IMR-90 (cell line): ENCODE measurements around the gene DHCR24. TPM values are rescaled to one million over a fixed set of nuclear protein-coding genes. Genes with fewer than 3 reads are reported as not detected.

ENCODE experiments used
- ATAC-seq: fragments of 200-7000 bp; cut with Tn5 transposase; 2 replicates; pipeline ENCODE4 v1.9.1; 2020; ENCODE audit warnings: low read depth, mild to moderate bottlenecking, moderate library complexity
- BruUV-seq: library from RNA; stranded (reverse); fragments of 400-500 nt; replicated peaks from 2 replicates; lab custom pipeline; 2021; lab: Mats Ljungman, UMichigan
- CTCF ChIA-PET: fragments of 300-600 bp; formaldehyde crosslinking; extraction: SDS; loops from one replicate; lab custom pipeline; 2021; ENCODE audit warnings: antibody characterized with exemption; lab: Yijun Ruan, JAX
- POLR2A ChIA-PET: fragments of 300-600 bp; sonication (Branson Sonifier 250); formaldehyde crosslinking; loops from one replicate; lab custom pipeline; 2022; ENCODE audit warnings: antibody characterized with exemption; ENCODE audit not compliant: unreplicated experiment; lab: Charles Lee
- DNase-seq: peaks from one replicate; pipeline ENCODE4 v3.0.0; 2013
- H2AFZ ChIP-seq: replicated peaks from 2 replicates; pipeline ENCODE3; 2013; ENCODE audit warnings: low read length, mild to moderate bottlenecking; ENCODE audit not compliant: poor library complexity
- H2AK5ac ChIP-seq: 2 replicates; pipeline ENCODE4 v1.6.1; 2013; ENCODE audit warnings: low read depth, low read length, inconsistent platforms
- H2AK9ac ChIP-seq: replicated peaks from 2 replicates; pipeline ENCODE3; 2013; ENCODE audit warnings: mild to moderate bottlenecking, low read depth, low read length, moderate library complexity; ENCODE audit not compliant: poor library complexity
- H2BK120ac ChIP-seq: 2 replicates; pipeline ENCODE4 v1.6.1; 2013; ENCODE audit warnings: low read depth, low read length, inconsistent platforms
- H2BK15ac ChIP-seq: 3 replicates; pipeline ENCODE4 v1.6.1; 2013; ENCODE audit warnings: low read depth, low read length, inconsistent platforms
- H2BK20ac ChIP-seq: 2 replicates; pipeline ENCODE4 v1.6.1; 2013; ENCODE audit warnings: low read depth, mild to moderate bottlenecking, inconsistent platforms, low read length, moderate library complexity
- H2BK5ac ChIP-seq: 2 replicates; pipeline ENCODE4 v1.6.1; 2013; ENCODE audit warnings: mild to moderate bottlenecking, low read depth, low read length, inconsistent platforms; ENCODE audit not compliant: poor library complexity, severe bottlenecking
- H3K14ac ChIP-seq: replicated peaks from 2 replicates; pipeline ENCODE4 v1.6.1; 2013; ENCODE audit warnings: low read depth, low read length, inconsistent platforms
- H3K18ac ChIP-seq: 2 replicates; pipeline ENCODE4 v1.6.1; 2013; ENCODE audit warnings: low read depth, low read length, control low read depth
- H3K23ac ChIP-seq: 2 replicates; pipeline ENCODE4 v1.6.1; 2013; ENCODE audit warnings: low read depth, low read length, inconsistent platforms
- H3K27ac ChIP-seq: 2 replicates; pipeline ENCODE4 v1.5.1; 2013; ENCODE audit warnings: mild to moderate bottlenecking, control low read depth, low read length; ENCODE audit not compliant: insufficient read depth
- H3K27me3 ChIP-seq: 2 replicates; pipeline ENCODE4 v1.6.1; 2013; ENCODE audit warnings: low read length; ENCODE audit not compliant: control insufficient read depth, insufficient read depth
- H3K36me3 ChIP-seq: 2 replicates; pipeline ENCODE4 v1.6.1; 2013; ENCODE audit warnings: low read length, mixed read lengths; ENCODE audit not compliant: control insufficient read depth, insufficient read depth
- H3K4ac ChIP-seq: 2 replicates; pipeline ENCODE4 v1.6.1; 2013; ENCODE audit warnings: low read depth, low read length, inconsistent platforms
- H3K4me1 ChIP-seq: 2 replicates; pipeline ENCODE4 v1.6.1; 2013; ENCODE audit warnings: low read length, mixed read lengths; ENCODE audit not compliant: control insufficient read depth, insufficient read depth
- H3K4me2 ChIP-seq: 2 replicates; pipeline ENCODE4 v1.6.1; 2013; ENCODE audit warnings: low read depth, mild to moderate bottlenecking, control low read depth, low read length, moderate library complexity
- H3K4me3 ChIP-seq: 2 replicates; pipeline ENCODE4 v1.5.1; 2013; ENCODE audit warnings: low read depth, mild to moderate bottlenecking, control low read depth, low read length, moderate library complexity; ENCODE audit not compliant: insufficient read depth
- H3K56ac ChIP-seq: 2 replicates; pipeline ENCODE4 v1.6.1; 2013; ENCODE audit warnings: low read length, inconsistent platforms; ENCODE audit not compliant: insufficient read depth; ENCODE audit errors: extremely low read depth
- H3K79me1 ChIP-seq, 2 experiments: 2 replicates each; pipeline ENCODE4 v1.6.1; 2013; ENCODE audit warnings: low read length in 2 of 2, inconsistent platforms in 1 of 2, low read depth in 1 of 2
- H3K9ac ChIP-seq: 2 replicates; pipeline ENCODE4 v1.6.1; 2013; ENCODE audit warnings: low read depth, low read length, control low read depth
- H3K9me1 ChIP-seq: 2 replicates; pipeline ENCODE4 v1.6.1; 2013; ENCODE audit warnings: low read length, inconsistent platforms; ENCODE audit not compliant: insufficient read depth
- H3K9me3 ChIP-seq: 2 replicates; pipeline ENCODE4 v1.6.1; 2013; ENCODE audit warnings: low read length; ENCODE audit not compliant: control insufficient read depth, insufficient read depth
- H4K20me1 ChIP-seq: 2 replicates; pipeline ENCODE4 v1.6.1; 2013; ENCODE audit warnings: low read length, inconsistent platforms; ENCODE audit not compliant: insufficient read depth
- H4K5ac ChIP-seq: 2 replicates; pipeline ENCODE4 v1.6.1; 2013; ENCODE audit warnings: mild to moderate bottlenecking, low read depth, low read length, control low read depth
- H4K8ac ChIP-seq, 2 experiments: 2 replicates each; pipeline ENCODE4 v1.6.1; 2013; ENCODE audit warnings: low read depth in 2 of 2, low read length in 2 of 2, control low read depth in 1 of 2, inconsistent platforms in 1 of 2
- H4K91ac ChIP-seq: 2 replicates; pipeline ENCODE4 v1.6.1; 2013; ENCODE audit warnings: low read depth, low read length, inconsistent platforms; ENCODE audit not compliant: insufficient read depth
- CTCF ChIP-seq: conservative IDR thresholded peaks from 2 replicates; pipeline ENCODE4 v1.5.1; 2012; ENCODE audit warnings: mild to moderate bottlenecking, low read depth, low read length, improper control_type of control experiment
- NFE2L2 ChIP-seq: fragments of 150-350 bp; IDR thresholded peaks from 2 replicates; pipeline ENCODE4 v1.6.1; 2016; ENCODE audit warnings: low read depth, mild to moderate bottlenecking, low read length
- POLR2A ChIP-seq: IDR thresholded peaks from 2 replicates; pipeline ENCODE4 v1.6.1; 2012; ENCODE audit warnings: mild to moderate bottlenecking, low read depth, low read length
- WGBS, 2 experiments: methylation state at CpG; one replicate each; pipeline versions ENCODE4 v1.1.5 to v1.1.7; 2013; ENCODE audit warnings: missing lambda C conversion rate in 2 of 2; ENCODE audit not compliant: insufficient read length in 1 of 2; ENCODE audit errors: extremely low coverage in 2 of 2; 5-methylcytosine and 5-hydroxymethylcytosine counted together
- dilution Hi-C: fragments of 300-500 bp; cut with HindIII; formaldehyde crosslinking; loops from one replicate; pipeline ENCODE4 v1.14.3; 2018; ENCODE audit warnings: low sequenced_read_pairs; ENCODE audit not compliant: unreplicated experiment
- in situ Hi-C: fragments of 300-500 bp; cut with MboI; formaldehyde crosslinking; loops from 3 replicates; pipeline ENCODE4 v1.14.3; 2019; ENCODE audit warnings: low sequenced_read_pairs, inconsistent platforms, mixed read lengths
- intact Hi-C: fragments of 100-400 bp; cut with micrococcal nuclease; formaldehyde crosslinking; loops from 2 replicates; pipeline ENCODE4 v1.10.0; 2022
- polyA plus RNA-seq, 3 experiments: library from polyadenylated mRNA; depleted of rRNA; stranded (reverse); fragments of >200 nt; gene quantifications; 2 replicates each; pipeline ENCODE4 v1.2.3, GENCODE V29; 2012; ENCODE audit warnings: low replicate concordance in 1 of 3
- total RNA-seq: library from RNA; depleted of rRNA; stranded (reverse); fragments of >200 nt; gene quantifications from 2 replicates; pipeline ENCODE4 v1.2.3, GENCODE V29; 2012

DHCR24 gene
- total and polyA plus RNA-seq, 2 of the 4 experiments (the other 2 are of a cell fraction), result 130 to 194 TPM

GRCh38 chr1:54865238-54866073 is 21.5 kb downstream of the DHCR24 start:
- Histone ChIP-seq H2BK20ac (no peak overlapping the region), H3K79me1 (0 out of 4 replicates have a peak, but pooled peaks cover 0 to 3% of the 10 kb centered on the region in 2 experiments), H3K9me3 (no peaks in the 10 kb centered on the region), H4K91ac (no peak overlapping the region), H4K8ac (no peak overlapping the region), H3K36me3 (peaks cover 5% of the 10 kb centered on the region; the same call in 1 of the 2 replicates), H2BK5ac (no peak overlapping the region), H3K4me3 (no peak overlapping the region), H3K23ac (no peak overlapping the region), H2AK9ac (no peak overlapping the region), H2BK120ac (no peak overlapping the region), H4K5ac (no peak overlapping the region), H3K4me2 (no peak overlapping the region), H3K14ac (no peak overlapping the region), H2AK5ac (no peak overlapping the region), H2AFZ (no peak overlapping the region), H2BK15ac (no peak overlapping the region), H4K20me1 (no peaks in the 10 kb centered on the region), H3K27me3 (no peaks in the 10 kb centered on the region), H3K56ac (no peak overlapping the region), H3K18ac (no peak overlapping the region), H3K9me1 (no peaks in the 10 kb centered on the region; the same call in 1 of the 2 replicates), H3K4me1 (peaks cover 12% of the 10 kb centered on the region), H3K4ac (no peak overlapping the region), H3K9ac (no peak overlapping the region), H3K27ac (no peak overlapping the region)
- CTCF ChIA-PET, result interaction anchor here (0.6 kb wide), 1 partner anchor 949 kb away, joined by 3 read pairs; no protein-coding TSS in a partner anchor
- TF ChIP-seq NFE2L2 (no peak), POLR2A (no peak), CTCF (no peak)
- WGBS, 2 experiments, result 98% methylated on average over 8 of the region's 17 CpGs; no CpG with 5 or more reads in 1 of the 2 experiments
- DNase-seq, result no peak
- POLR2A ChIA-PET, result no interaction called here
- no peak for ATAC-seq
- intact Hi-C loops, result no loop called here
- dilution Hi-C loops, result no loop called here
- in situ Hi-C loops, result no loop called here
- BruUV-seq, result no TSS peak
